Suprapubic skin (tissue), 4 donors: ENCODE data around the gene HOXC4.

Experiments
- POLR2A ChIP-seq, 2 donors: fragments of 450-650 bp; IDR thresholded peaks; one replicate each; pipeline ENCODE4 v1.6.1; 2017; ENCODE audit warnings: antibody characterized with exemption in 2 of 2, mild to moderate bottlenecking in 2 of 2, moderate library complexity in 2 of 2
- POLR2AphosphoS5 ChIP-seq, 3 donors: sonication (generic); formaldehyde crosslinking; IDR thresholded peaks; one replicate each; pipeline ENCODE4 v1.6.1; 2017; ENCODE audit warnings: antibody characterized with exemption in 3 of 3
- TF ChIP-seq, protein P1 (sequence below), 2 donors: fragments of 200-600 bp in 1 of 2; fragments of 450-650 bp in 1 of 2; sonication (generic) in 1 of 2; IDR thresholded peaks; one replicate each; pipeline ENCODE4 v1.5.1; 2016 to 2019; ENCODE audit warnings: antibody characterized with exemption in 2 of 2, mild to moderate bottlenecking in 1 of 2, moderate library complexity in 1 of 2

DNA sequence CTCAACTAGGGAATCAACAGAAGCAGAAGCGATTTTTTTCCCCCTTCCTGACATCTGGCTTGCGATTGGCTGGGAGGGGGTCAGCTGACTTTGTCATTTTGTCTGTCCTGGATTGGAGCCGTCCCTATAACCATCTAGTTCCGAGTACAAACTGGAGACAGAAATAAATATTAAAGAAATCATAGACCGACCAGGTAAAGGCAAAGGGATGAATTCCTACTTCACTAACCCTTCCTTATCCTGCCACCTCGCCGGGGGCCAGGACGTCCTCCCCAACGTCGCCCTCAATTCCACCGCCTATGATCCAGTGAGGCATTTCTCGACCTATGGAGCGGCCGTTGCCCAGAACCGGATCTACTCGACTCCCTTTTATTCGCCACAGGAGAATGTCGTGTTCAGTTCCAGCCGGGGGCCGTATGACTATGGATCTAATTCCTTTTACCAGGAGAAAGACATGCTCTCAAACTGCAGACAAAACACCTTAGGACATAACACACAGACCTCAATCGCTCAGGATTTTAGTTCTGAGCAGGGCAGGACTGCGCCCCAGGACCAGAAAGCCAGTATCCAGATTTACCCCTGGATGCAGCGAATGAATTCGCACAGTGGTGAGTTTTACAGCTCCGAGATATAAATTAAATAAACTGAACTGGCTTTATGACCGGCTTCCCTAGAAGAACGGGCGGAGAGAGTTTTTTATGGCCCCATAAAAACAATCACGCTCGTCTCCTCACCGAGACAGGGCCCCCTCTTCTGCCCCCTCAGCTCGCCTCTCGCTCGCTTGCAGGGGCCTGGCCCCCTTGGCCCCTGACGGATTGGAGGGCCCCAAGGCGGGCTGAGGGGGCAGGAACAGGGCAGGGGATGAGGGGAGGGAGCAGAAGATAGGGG lies 25.1 kb upstream of the HOXC4 start, which contains the start of gene HOXC6:
- TF ChIP-seq, protein P1, sequence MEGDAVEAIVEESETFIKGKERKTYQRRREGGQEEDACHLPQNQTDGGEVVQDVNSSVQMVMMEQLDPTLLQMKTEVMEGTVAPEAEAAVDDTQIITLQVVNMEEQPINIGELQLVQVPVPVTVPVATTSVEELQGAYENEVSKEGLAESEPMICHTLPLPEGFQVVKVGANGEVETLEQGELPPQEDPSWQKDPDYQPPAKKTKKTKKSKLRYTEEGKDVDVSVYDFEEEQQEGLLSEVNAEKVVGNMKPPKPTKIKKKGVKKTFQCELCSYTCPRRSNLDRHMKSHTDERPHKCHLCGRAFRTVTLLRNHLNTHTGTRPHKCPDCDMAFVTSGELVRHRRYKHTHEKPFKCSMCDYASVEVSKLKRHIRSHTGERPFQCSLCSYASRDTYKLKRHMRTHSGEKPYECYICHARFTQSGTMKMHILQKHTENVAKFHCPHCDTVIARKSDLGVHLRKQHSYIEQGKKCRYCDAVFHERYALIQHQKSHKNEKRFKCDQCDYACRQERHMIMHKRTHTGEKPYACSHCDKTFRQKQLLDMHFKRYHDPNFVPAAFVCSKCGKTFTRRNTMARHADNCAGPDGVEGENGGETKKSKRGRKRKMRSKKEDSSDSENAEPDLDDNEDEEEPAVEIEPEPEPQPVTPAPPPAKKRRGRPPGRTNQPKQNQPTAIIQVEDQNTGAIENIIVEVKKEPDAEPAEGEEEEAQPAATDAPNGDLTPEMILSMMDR (IDR thresholded peaks at IDR 0.05): no peak
- TF ChIP-seq POLR2A (IDR thresholded peaks at IDR 0.05) (no peak), POLR2AphosphoS5 (IDR thresholded peaks at IDR 0.05) (no peak)
